IMR-90 (cell line): ENCODE data around the gene PATJ. TPM values are rescaled to one million over a fixed set of nuclear protein-coding genes. Genes with fewer than 3 reads are reported as not detected.

ENCODE experiments used
- ATAC-seq: fragments of 200-7000 bp; cut with Tn5 transposase; 2 replicates; pipeline ENCODE4 v1.9.1; 2020; ENCODE audit warnings: low read depth, mild to moderate bottlenecking, moderate library complexity
- BruUV-seq: library from RNA; stranded (reverse); fragments of 400-500 nt; replicated peaks from 2 replicates; lab custom pipeline; 2021; lab: Mats Ljungman, UMichigan
- CTCF ChIA-PET: fragments of 300-600 bp; formaldehyde crosslinking; extraction: SDS; loops from one replicate; lab custom pipeline; 2021; ENCODE audit warnings: antibody characterized with exemption; lab: Yijun Ruan, JAX
- POLR2A ChIA-PET: fragments of 300-600 bp; sonication (Branson Sonifier 250); formaldehyde crosslinking; loops from one replicate; lab custom pipeline; 2022; ENCODE audit warnings: antibody characterized with exemption; ENCODE audit not compliant: unreplicated experiment; lab: Charles Lee
- DNase-seq: peaks from one replicate; pipeline ENCODE4 v3.0.0; 2013
- H2AFZ ChIP-seq: replicated peaks from 2 replicates; pipeline ENCODE3; 2013; ENCODE audit warnings: low read length, mild to moderate bottlenecking; ENCODE audit not compliant: poor library complexity
- H2AK5ac ChIP-seq: 2 replicates; pipeline ENCODE4 v1.6.1; 2013; ENCODE audit warnings: low read depth, low read length, inconsistent platforms
- H2AK9ac ChIP-seq: replicated peaks from 2 replicates; pipeline ENCODE3; 2013; ENCODE audit warnings: mild to moderate bottlenecking, low read depth, low read length, moderate library complexity; ENCODE audit not compliant: poor library complexity
- H2BK120ac ChIP-seq: 2 replicates; pipeline ENCODE4 v1.6.1; 2013; ENCODE audit warnings: low read depth, low read length, inconsistent platforms
- H2BK15ac ChIP-seq: 3 replicates; pipeline ENCODE4 v1.6.1; 2013; ENCODE audit warnings: low read depth, low read length, inconsistent platforms
- H2BK20ac ChIP-seq: 2 replicates; pipeline ENCODE4 v1.6.1; 2013; ENCODE audit warnings: low read depth, mild to moderate bottlenecking, inconsistent platforms, low read length, moderate library complexity
- H2BK5ac ChIP-seq: 2 replicates; pipeline ENCODE4 v1.6.1; 2013; ENCODE audit warnings: mild to moderate bottlenecking, low read depth, low read length, inconsistent platforms; ENCODE audit not compliant: poor library complexity, severe bottlenecking
- H3K14ac ChIP-seq: replicated peaks from 2 replicates; pipeline ENCODE4 v1.6.1; 2013; ENCODE audit warnings: low read depth, low read length, inconsistent platforms
- H3K18ac ChIP-seq: 2 replicates; pipeline ENCODE4 v1.6.1; 2013; ENCODE audit warnings: low read depth, low read length, control low read depth
- H3K23ac ChIP-seq: 2 replicates; pipeline ENCODE4 v1.6.1; 2013; ENCODE audit warnings: low read depth, low read length, inconsistent platforms
- H3K27ac ChIP-seq: 2 replicates; pipeline ENCODE4 v1.5.1; 2013; ENCODE audit warnings: mild to moderate bottlenecking, control low read depth, low read length; ENCODE audit not compliant: insufficient read depth
- H3K27me3 ChIP-seq: 2 replicates; pipeline ENCODE4 v1.6.1; 2013; ENCODE audit warnings: low read length; ENCODE audit not compliant: control insufficient read depth, insufficient read depth
- H3K36me3 ChIP-seq: 2 replicates; pipeline ENCODE4 v1.6.1; 2013; ENCODE audit warnings: low read length, mixed read lengths; ENCODE audit not compliant: control insufficient read depth, insufficient read depth
- H3K4ac ChIP-seq: 2 replicates; pipeline ENCODE4 v1.6.1; 2013; ENCODE audit warnings: low read depth, low read length, inconsistent platforms
- H3K4me1 ChIP-seq: 2 replicates; pipeline ENCODE4 v1.6.1; 2013; ENCODE audit warnings: low read length, mixed read lengths; ENCODE audit not compliant: control insufficient read depth, insufficient read depth
- H3K4me2 ChIP-seq: 2 replicates; pipeline ENCODE4 v1.6.1; 2013; ENCODE audit warnings: low read depth, mild to moderate bottlenecking, control low read depth, low read length, moderate library complexity
- H3K4me3 ChIP-seq: 2 replicates; pipeline ENCODE4 v1.5.1; 2013; ENCODE audit warnings: low read depth, mild to moderate bottlenecking, control low read depth, low read length, moderate library complexity; ENCODE audit not compliant: insufficient read depth
- H3K56ac ChIP-seq: 2 replicates; pipeline ENCODE4 v1.6.1; 2013; ENCODE audit warnings: low read length, inconsistent platforms; ENCODE audit not compliant: insufficient read depth; ENCODE audit errors: extremely low read depth
- H3K79me1 ChIP-seq, 2 experiments: 2 replicates each; pipeline ENCODE4 v1.6.1; 2013; ENCODE audit warnings: low read length in 2 of 2, inconsistent platforms in 1 of 2, low read depth in 1 of 2
- H3K9ac ChIP-seq: 2 replicates; pipeline ENCODE4 v1.6.1; 2013; ENCODE audit warnings: low read depth, low read length, control low read depth
- H3K9me1 ChIP-seq: 2 replicates; pipeline ENCODE4 v1.6.1; 2013; ENCODE audit warnings: low read length, inconsistent platforms; ENCODE audit not compliant: insufficient read depth
- H3K9me3 ChIP-seq: 2 replicates; pipeline ENCODE4 v1.6.1; 2013; ENCODE audit warnings: low read length; ENCODE audit not compliant: control insufficient read depth, insufficient read depth
- H4K20me1 ChIP-seq: 2 replicates; pipeline ENCODE4 v1.6.1; 2013; ENCODE audit warnings: low read length, inconsistent platforms; ENCODE audit not compliant: insufficient read depth
- H4K5ac ChIP-seq: 2 replicates; pipeline ENCODE4 v1.6.1; 2013; ENCODE audit warnings: mild to moderate bottlenecking, low read depth, low read length, control low read depth
- H4K8ac ChIP-seq, 2 experiments: 2 replicates each; pipeline ENCODE4 v1.6.1; 2013; ENCODE audit warnings: low read depth in 2 of 2, low read length in 2 of 2, control low read depth in 1 of 2, inconsistent platforms in 1 of 2
- H4K91ac ChIP-seq: 2 replicates; pipeline ENCODE4 v1.6.1; 2013; ENCODE audit warnings: low read depth, low read length, inconsistent platforms; ENCODE audit not compliant: insufficient read depth
- CEBPB ChIP-seq: IDR thresholded peaks from 2 replicates; pipeline ENCODE4 v1.6.1; 2012; ENCODE audit warnings: low read depth, low read length, improper control_type of control experiment
- CTCF ChIP-seq: conservative IDR thresholded peaks from 2 replicates; pipeline ENCODE4 v1.5.1; 2012; ENCODE audit warnings: mild to moderate bottlenecking, low read depth, low read length, improper control_type of control experiment
- MAZ ChIP-seq: IDR thresholded peaks from 2 replicates; pipeline ENCODE4 v1.6.1; 2012; ENCODE audit warnings: low read depth, mild to moderate bottlenecking, low read length, improper control_type of control experiment, moderate library complexity, borderline replicate concordance
- NFE2L2 ChIP-seq: fragments of 150-350 bp; IDR thresholded peaks from 2 replicates; pipeline ENCODE4 v1.6.1; 2016; ENCODE audit warnings: low read depth, mild to moderate bottlenecking, low read length
- POLR2A ChIP-seq: IDR thresholded peaks from 2 replicates; pipeline ENCODE4 v1.6.1; 2012; ENCODE audit warnings: mild to moderate bottlenecking, low read depth, low read length
- RCOR1 ChIP-seq: IDR thresholded peaks from 2 replicates; pipeline ENCODE4 v1.6.1; 2012; ENCODE audit warnings: mild to moderate bottlenecking, low read length, improper control_type of control experiment; ENCODE audit not compliant: insufficient replicate concordance
- RFX5 ChIP-seq: IDR thresholded peaks from 2 replicates; pipeline ENCODE4 v1.8.0; 2012; ENCODE audit warnings: low read depth, mild to moderate bottlenecking, low read length, moderate library complexity
- SMC3 ChIP-seq: fragments of 150-350 bp; IDR thresholded peaks from 2 replicates; pipeline ENCODE4 v1.6.1; 2016; ENCODE audit warnings: low read depth, mild to moderate bottlenecking, antibody characterized with exemption, low read length, moderate library complexity
- WGBS, 2 experiments: methylation state at CpG; one replicate each; pipeline versions ENCODE4 v1.1.5 to v1.1.7; 2013; ENCODE audit warnings: missing lambda C conversion rate in 2 of 2; ENCODE audit not compliant: insufficient read length in 1 of 2; ENCODE audit errors: extremely low coverage in 2 of 2; 5-methylcytosine and 5-hydroxymethylcytosine counted together
- dilution Hi-C: fragments of 300-500 bp; cut with HindIII; formaldehyde crosslinking; loops from one replicate; pipeline ENCODE4 v1.14.3; 2018; ENCODE audit warnings: low sequenced_read_pairs; ENCODE audit not compliant: unreplicated experiment
- in situ Hi-C: fragments of 300-500 bp; cut with MboI; formaldehyde crosslinking; loops from 3 replicates; pipeline ENCODE4 v1.14.3; 2019; ENCODE audit warnings: low sequenced_read_pairs, inconsistent platforms, mixed read lengths
- intact Hi-C: fragments of 100-400 bp; cut with micrococcal nuclease; formaldehyde crosslinking; loops from 2 replicates; pipeline ENCODE4 v1.10.0; 2022
- polyA plus RNA-seq, 3 experiments: library from polyadenylated mRNA; depleted of rRNA; stranded (reverse); fragments of >200 nt; gene quantifications; 2 replicates each; pipeline ENCODE4 v1.2.3, GENCODE V29; 2012; ENCODE audit warnings: low replicate concordance in 1 of 3
- total RNA-seq: library from RNA; depleted of rRNA; stranded (reverse); fragments of >200 nt; gene quantifications from 2 replicates; pipeline ENCODE4 v1.2.3, GENCODE V29; 2012

Gene PATJ
- total and polyA plus RNA-seq, 2 of the 4 experiments (the other 2 are of a cell fraction), result 2.0 to 3.4 TPM

GRCh38 chr1:62126579-62127290, 384.5 kb downstream of the PATJ start:
- no TSS peak for BruUV-seq
- Histone ChIP-seq H2BK5ac (no peak overlapping the region), H4K91ac (no peak overlapping the region), H2AFZ (no peak overlapping the region), H3K36me3 (no peaks in the 10 kb centered on the region), H3K4me2 (no peak overlapping the region), H4K20me1 (no peaks in the 10 kb centered on the region), H3K14ac (no peak overlapping the region), H3K23ac (no peak overlapping the region), H3K9me3 (no peaks in the 10 kb centered on the region), H3K4me1 (peaks cover 2% of the 10 kb centered on the region; the same call in 1 of the 2 replicates), H3K27me3 (no peaks in the 10 kb centered on the region), H3K4me3 (no peak overlapping the region), H3K79me1 (no peaks in the 10 kb centered on the region), H2AK5ac (no peak overlapping the region), H4K5ac (no peak overlapping the region), H2BK15ac (no peak overlapping the region), H3K4ac (no peak overlapping the region), H3K9me1 (no peaks in the 10 kb centered on the region), H3K18ac (no peak overlapping the region), H4K8ac (no peak overlapping the region), H2BK20ac (no peak overlapping the region), H3K9ac (no peak overlapping the region), H3K27ac (no peak overlapping the region), H2AK9ac (no peak overlapping the region), H2BK120ac (no peak overlapping the region), H3K56ac (no peak overlapping the region)
- dilution Hi-C loops, result no loop called here
- in situ Hi-C loops, result no loop called here
- intact Hi-C loops, result no loop called here
- POLR2A ChIA-PET, result no interaction called here
- CTCF ChIA-PET, result no interaction called here
- TF ChIP-seq NFE2L2, result no peak
- TF ChIP-seq POLR2A, result no peak
- TF ChIP-seq RFX5, result no peak
- TF ChIP-seq SMC3, result no peak
- TF ChIP-seq CEBPB, result no peak
- no peak for TF ChIP-seq MAZ
- no peak for TF ChIP-seq RCOR1
- TF ChIP-seq CTCF, result no peak
- DNase-seq (no peak), ATAC-seq (no peak)
- no CpG with 5 or more reads among the region's 5 CpGs for WGBS, 2 experiments
